SK-N-SH (cell line): ENCODE results near the gene CUBN. TPM values are rescaled to one million over a fixed set of nuclear protein-coding genes. Genes with fewer than 3 reads are reported as not detected.

Source experiments
- CTCF ChIA-PET: fragments of 300-600, 350-600 bp; formaldehyde crosslinking; extraction: SDS; loops from one replicate; lab custom pipeline; 2021; lab: Yijun Ruan, JAX
- POLR2A ChIA-PET: fragments of 350-600 bp; sonication (Branson Sonifier 250); formaldehyde crosslinking; extraction: SDS; loops from one replicate; lab custom pipeline; 2020; ENCODE audit warnings: antibody characterized with exemption, inconsistent platforms; lab: Yijun Ruan, JAX
- DNase-seq: peaks from one replicate; pipeline ENCODE4 v3.0.0; 2012
- H2AFZ ChIP-seq: fragments of 200-600 bp; sonication (generic); 2 replicates; pipeline ENCODE4 v1.8.1; 2016; ENCODE audit warnings: antibody characterized with exemption, mild to moderate bottlenecking, low read depth
- H3F3A ChIP-seq: fragments of 200-600 bp; sonication (generic); replicated peaks from 2 replicates; pipeline ENCODE3; 2016; ENCODE audit warnings: antibody characterized with exemption, mild to moderate bottlenecking; ENCODE audit not compliant: insufficient read depth
- H3K27ac ChIP-seq, 2 experiments: fragments of 200-500 bp in 1 of 2; fragments of 200-600 bp in 1 of 2; sonication (Bioruptor generic) in 1 of 2; sonication (generic), shearing (Covaris generic) in 1 of 2; 2 replicates each; pipeline versions ENCODE4 v1.5.1 to v1.6.1; 2014 to 2016; ENCODE audit warnings: low read depth in 2 of 2, inconsistent platforms in 1 of 2, low read length in 1 of 2, mild to moderate bottlenecking in 1 of 2, mixed read lengths in 1 of 2
- H3K27me3 ChIP-seq: fragments of 200-600 bp; sonication (generic), shearing (Covaris generic); 2 replicates; pipeline ENCODE4 v1.6.1; 2016; ENCODE audit warnings: mixed run types; ENCODE audit not compliant: insufficient read depth
- H3K36me3 ChIP-seq, 2 experiments: fragments of 200-500 bp in 1 of 2; fragments of 200-600 bp in 1 of 2; sonication (Bioruptor generic) in 1 of 2; sonication (generic) in 1 of 2; replicated peaks in 1 of 2; 2 replicates each; pipeline versions ENCODE3 to v1.5.1; 2014 to 2016; ENCODE audit warnings: low read length in 1 of 2, mild to moderate bottlenecking in 1 of 2; ENCODE audit not compliant: insufficient read depth in 2 of 2, control insufficient read depth in 1 of 2
- H3K4me1 ChIP-seq, 2 experiments: fragments of 200-500 bp in 1 of 2; fragments of 200-600 bp in 1 of 2; sonication (Bioruptor generic) in 1 of 2; sonication (generic), shearing (Covaris generic) in 1 of 2; 2 replicates each; pipeline versions ENCODE4 v1.5.1 to v1.6.1; 2014 to 2016; ENCODE audit warnings: low read depth in 1 of 2, low read length in 1 of 2, mixed run types in 1 of 2; ENCODE audit not compliant: insufficient read depth in 2 of 2, control insufficient read depth in 1 of 2
- H3K4me2 ChIP-seq: fragments of 200-600 bp; sonication (generic), shearing (Covaris generic); 2 replicates; pipeline ENCODE4 v1.6.1; 2017; ENCODE audit warnings: mixed run types
- H3K4me3 ChIP-seq, 2 experiments: fragments of 200-500 bp in 1 of 2; fragments of 200-600 bp in 1 of 2; sonication (Bioruptor generic) in 1 of 2; sonication (generic), shearing (Covaris generic) in 1 of 2; 2 replicates each; pipeline versions ENCODE4 v1.5.1 to v1.8.1; 2014 to 2016; ENCODE audit warnings: low read depth in 2 of 2, inconsistent platforms in 1 of 2, low read length in 1 of 2, mild to moderate bottlenecking in 1 of 2, mixed read lengths in 1 of 2, moderate library complexity in 1 of 2
- H3K79me2 ChIP-seq: fragments of 200-600 bp; sonication (generic); 2 replicates; pipeline ENCODE4 v1.8.1; 2017; ENCODE audit warnings: mild to moderate bottlenecking; ENCODE audit not compliant: insufficient read depth
- H3K9ac ChIP-seq: fragments of 200-600 bp; sonication (generic); 2 replicates; pipeline ENCODE4 v1.6.1; 2017; ENCODE audit warnings: mixed run types
- H3K9me2 ChIP-seq: fragments of 200-600 bp; sonication (generic); 2 replicates; pipeline ENCODE4 v1.6.1; 2017; ENCODE audit warnings: mixed run types
- H3K9me3 ChIP-seq: fragments of 200-600 bp; sonication (generic); 2 replicates; pipeline ENCODE4 v1.6.1; 2017; ENCODE audit warnings: mixed run types, mild to moderate bottlenecking, moderate library complexity
- H4K20me1 ChIP-seq: fragments of 200-600 bp; sonication (generic); 2 replicates; pipeline ENCODE4 v1.6.1; 2017; ENCODE audit warnings: mild to moderate bottlenecking, mixed run types; ENCODE audit not compliant: insufficient read depth
- CHD2 ChIP-seq: fragments of 150-350 bp; IDR thresholded peaks from 2 replicates; pipeline ENCODE4 v1.6.1; 2018; ENCODE audit warnings: low read length; ENCODE audit not compliant: partially characterized antibody
- EP300 ChIP-seq, 2 experiments: IDR thresholded peaks; 2 replicates each; pipeline versions ENCODE4 v1.4.0 to v1.6.1; 2012; ENCODE audit warnings: borderline replicate concordance in 1 of 2, low read depth in 1 of 2, low read length in 1 of 2
- FOSL2 ChIP-seq: IDR thresholded peaks from 2 replicates; pipeline ENCODE4 v1.4.0; 2012; ENCODE audit warnings: low read depth, mild to moderate bottlenecking, moderate library complexity, borderline replicate concordance
- FOXJ3 ChIP-seq: sonication (generic); formaldehyde crosslinking; IDR thresholded peaks from 2 replicates; pipeline ENCODE4 v1.5.1; 2020; ENCODE audit warnings: mild to moderate bottlenecking, missing genetic modification reagents
- FOXM1 ChIP-seq: IDR thresholded peaks from 2 replicates; pipeline ENCODE4 v1.4.0; 2012; ENCODE audit warnings: low read depth, mild to moderate bottlenecking
- GABPA ChIP-seq: IDR thresholded peaks from 2 replicates; pipeline ENCODE4 v1.4.0; 2012; ENCODE audit warnings: low read depth, mild to moderate bottlenecking
- GATA2 ChIP-seq: sonication (generic); formaldehyde crosslinking; IDR thresholded peaks from 2 replicates; pipeline ENCODE4 v1.5.0; 2020; ENCODE audit warnings: mild to moderate bottlenecking, missing genetic modification reagents
- IRF3 ChIP-seq: fragments of 150-350 bp; IDR thresholded peaks from 2 replicates; pipeline ENCODE4 v1.6.1; 2016; ENCODE audit warnings: mild to moderate bottlenecking, low read depth, low read length
- JUND ChIP-seq: IDR thresholded peaks from 2 replicates; pipeline ENCODE4 v1.4.0; 2012
- MEF2A ChIP-seq: IDR thresholded peaks from 2 replicates; pipeline ENCODE4 v1.4.0; 2012; ENCODE audit warnings: low read depth, borderline replicate concordance
- MXI1 ChIP-seq: IDR thresholded peaks from 2 replicates; pipeline ENCODE4 v1.6.1; 2012; ENCODE audit warnings: mild to moderate bottlenecking, low read depth, low read length, improper control_type of control experiment
- NFIC ChIP-seq: IDR thresholded peaks from 2 replicates; pipeline ENCODE4 v1.4.0; 2012; ENCODE audit warnings: borderline replicate concordance
- NRF1 ChIP-seq: IDR thresholded peaks from 2 replicates; pipeline ENCODE4 v1.6.1; 2012; ENCODE audit warnings: low read depth, mild to moderate bottlenecking, low read length
- PBX3 ChIP-seq: IDR thresholded peaks from 2 replicates; pipeline ENCODE4; 2012
- POLR2AphosphoS5 ChIP-seq: IDR thresholded peaks from 2 replicates; pipeline ENCODE4 v1.6.1; 2012; ENCODE audit warnings: low read depth, low read length
- RAD21 ChIP-seq: IDR thresholded peaks from 2 replicates; pipeline ENCODE4 v1.6.1; 2012; ENCODE audit warnings: mild to moderate bottlenecking, low read length
- RCOR1 ChIP-seq: fragments of 150-350 bp; IDR thresholded peaks from 2 replicates; pipeline ENCODE4 v1.6.1; 2017; ENCODE audit warnings: antibody characterized with exemption, low read length
- RFX5 ChIP-seq: IDR thresholded peaks from 2 replicates; pipeline ENCODE4 v1.6.1; 2012; ENCODE audit warnings: mild to moderate bottlenecking, improper control_type of control experiment, low read length
- RXRA ChIP-seq: IDR thresholded peaks from 2 replicates; pipeline ENCODE4 v1.4.0; 2012; ENCODE audit warnings: low read depth, mild to moderate bottlenecking, borderline replicate concordance
- SIN3A ChIP-seq: IDR thresholded peaks from 2 replicates; pipeline ENCODE4 v1.6.1; 2012; ENCODE audit warnings: low read depth, mild to moderate bottlenecking, low read length, moderate library complexity, borderline replicate concordance
- SMC3 ChIP-seq: IDR thresholded peaks from 2 replicates; pipeline ENCODE4 v1.6.1; 2012; ENCODE audit warnings: low read depth, low read length, improper control_type of control experiment
- TCF12 ChIP-seq: IDR thresholded peaks from 2 replicates; pipeline ENCODE4 v1.4.0; 2012
- TEAD4 ChIP-seq: IDR thresholded peaks from 2 replicates; pipeline ENCODE4 v1.4.0; 2012; ENCODE audit warnings: mild to moderate bottlenecking, borderline replicate concordance; ENCODE audit not compliant: insufficient read depth
- WGBS: methylation state at CpG from one replicate; pipeline ENCODE4 v1.1.6; 2017; ENCODE audit warnings: low lambda C conversion rate; 5-methylcytosine and 5-hydroxymethylcytosine counted together
- polyA plus RNA-seq, 3 experiments: library from polyadenylated mRNA; depleted of rRNA; stranded (reverse); fragments of >200 nt; gene quantifications; 2 replicates each; pipeline ENCODE4 v1.2.3, GENCODE V29; 2012
- TF ChIP-seq, protein P1 (sequence below): fragments of 150-350 bp; IDR thresholded peaks from 2 replicates; pipeline ENCODE4 v1.6.1; 2017; ENCODE audit warnings: antibody characterized with exemption, low read length, low read depth, borderline replicate concordance
- TF ChIP-seq, protein P2 (sequence below): IDR thresholded peaks from 2 replicates; pipeline ENCODE4 v1.4.0; 2012; ENCODE audit warnings: low read depth, borderline replicate concordance
- TF ChIP-seq, protein P3 (sequence below): fragments of 200-600 bp; sonication (generic); IDR thresholded peaks from 2 replicates; pipeline ENCODE4 v1.6.1; 2017; ENCODE audit warnings: antibody characterized with exemption, mild to moderate bottlenecking, moderate library complexity

CUBN gene
- polyA plus RNA-seq, 1 of the 3 experiments (the other 2 are of a cell fraction) = 2.4 TPM

GRCh38 chr10:16891375-16892313 lies 238.0 kb downstream of the CUBN start:
- Histone ChIP-seq H2AFZ (no peak overlapping the region), H3K27ac (peak overlapping the region; percentile 76 to 82), H4K20me1 (no peaks in the 10 kb centered on the region), H3K9me3 (0 out of 2 replicates have a peak, but pooled peaks cover 6% of the 10 kb centered on the region), H3K9ac (no peak overlapping the region), H3K27me3 (no peaks in the 10 kb centered on the region), H3K4me1 (peaks cover 9% of the 10 kb centered on the region in 2 experiments; a peak in 3 of 4 replicates), H3K4me2 (no peak overlapping the region), H3K4me3 (no peak overlapping the region), H3K79me2 (no peaks in the 10 kb centered on the region), H3K9me2 (no peaks in the 10 kb centered on the region), H3K36me3 (peaks cover 0 to 5% of the 10 kb centered on the region in 2 experiments), H3F3A (peaks cover 27% of the 10 kb centered on the region)
- CTCF ChIA-PET = interaction anchor here (1.4 to 2.1 kb wide), 4 partner anchors 13 to 365 kb away, joined by 3 to 8 read pairs (median 4); no protein-coding TSS in a partner anchor
- DNase-seq = peak; percentile 25
- 70% methylated on average over 12 of the region's 12 CpGs for whole genome bisulfite sequencing
- POLR2A ChIA-PET = no interaction called here
- TF ChIP-seq PBX3 (peak; percentile 78), RFX5 (no peak), JUND (peak; percentile 22), POLR2AphosphoS5 (peak; percentile 95), SMC3 (no peak; the same call in 1 of the 2 replicates), GATA2 (CRISPR knock-in tag) (no peak), CHD2 (no peak), FOXM1 (no peak), SIN3A (no peak), MEF2A (no peak), RAD21 (peak; percentile 47), EP300 (IDR thresholded peaks at IDR 0.05; ENCODE audit: borderline replicate concordance in 1 of 2, low read depth in 1 of 2, low read length in 1 of 2) (peak; percentile 77 to 81), NFIC (peak; percentile 53; the same call in 1 of the 2 replicates), TCF12 (peak; percentile 80), FOSL2 (peak; percentile 57; the same call in 1 of the 2 replicates), TEAD4 (0 out of 2 replicates have a peak, but pooled peaks have one; percentile 29), MXI1 (no peak), NRF1 (no peak), RXRA (no peak), RCOR1 (peak; percentile 79), GABPA (no peak), FOXJ3 (CRISPR knock-in tag) (no peak), IRF3 (no peak)
- TF ChIP-seq, protein P1, sequence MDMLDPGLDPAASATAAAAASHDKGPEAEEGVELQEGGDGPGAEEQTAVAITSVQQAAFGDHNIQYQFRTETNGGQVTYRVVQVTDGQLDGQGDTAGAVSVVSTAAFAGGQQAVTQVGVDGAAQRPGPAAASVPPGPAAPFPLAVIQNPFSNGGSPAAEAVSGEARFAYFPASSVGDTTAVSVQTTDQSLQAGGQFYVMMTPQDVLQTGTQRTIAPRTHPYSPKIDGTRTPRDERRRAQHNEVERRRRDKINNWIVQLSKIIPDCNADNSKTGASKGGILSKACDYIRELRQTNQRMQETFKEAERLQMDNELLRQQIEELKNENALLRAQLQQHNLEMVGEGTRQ = no peak
- TF ChIP-seq, protein P2, sequence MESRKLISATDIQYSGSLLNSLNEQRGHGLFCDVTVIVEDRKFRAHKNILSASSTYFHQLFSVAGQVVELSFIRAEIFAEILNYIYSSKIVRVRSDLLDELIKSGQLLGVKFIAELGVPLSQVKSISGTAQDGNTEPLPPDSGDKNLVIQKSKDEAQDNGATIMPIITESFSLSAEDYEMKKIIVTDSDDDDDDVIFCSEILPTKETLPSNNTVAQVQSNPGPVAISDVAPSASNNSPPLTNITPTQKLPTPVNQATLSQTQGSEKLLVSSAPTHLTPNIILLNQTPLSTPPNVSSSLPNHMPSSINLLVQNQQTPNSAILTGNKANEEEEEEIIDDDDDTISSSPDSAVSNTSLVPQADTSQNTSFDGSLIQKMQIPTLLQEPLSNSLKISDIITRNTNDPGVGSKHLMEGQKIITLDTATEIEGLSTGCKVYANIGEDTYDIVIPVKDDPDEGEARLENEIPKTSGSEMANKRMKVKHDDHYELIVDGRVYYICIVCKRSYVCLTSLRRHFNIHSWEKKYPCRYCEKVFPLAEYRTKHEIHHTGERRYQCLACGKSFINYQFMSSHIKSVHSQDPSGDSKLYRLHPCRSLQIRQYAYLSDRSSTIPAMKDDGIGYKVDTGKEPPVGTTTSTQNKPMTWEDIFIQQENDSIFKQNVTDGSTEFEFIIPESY = no peak
- TF ChIP-seq, protein P3, sequence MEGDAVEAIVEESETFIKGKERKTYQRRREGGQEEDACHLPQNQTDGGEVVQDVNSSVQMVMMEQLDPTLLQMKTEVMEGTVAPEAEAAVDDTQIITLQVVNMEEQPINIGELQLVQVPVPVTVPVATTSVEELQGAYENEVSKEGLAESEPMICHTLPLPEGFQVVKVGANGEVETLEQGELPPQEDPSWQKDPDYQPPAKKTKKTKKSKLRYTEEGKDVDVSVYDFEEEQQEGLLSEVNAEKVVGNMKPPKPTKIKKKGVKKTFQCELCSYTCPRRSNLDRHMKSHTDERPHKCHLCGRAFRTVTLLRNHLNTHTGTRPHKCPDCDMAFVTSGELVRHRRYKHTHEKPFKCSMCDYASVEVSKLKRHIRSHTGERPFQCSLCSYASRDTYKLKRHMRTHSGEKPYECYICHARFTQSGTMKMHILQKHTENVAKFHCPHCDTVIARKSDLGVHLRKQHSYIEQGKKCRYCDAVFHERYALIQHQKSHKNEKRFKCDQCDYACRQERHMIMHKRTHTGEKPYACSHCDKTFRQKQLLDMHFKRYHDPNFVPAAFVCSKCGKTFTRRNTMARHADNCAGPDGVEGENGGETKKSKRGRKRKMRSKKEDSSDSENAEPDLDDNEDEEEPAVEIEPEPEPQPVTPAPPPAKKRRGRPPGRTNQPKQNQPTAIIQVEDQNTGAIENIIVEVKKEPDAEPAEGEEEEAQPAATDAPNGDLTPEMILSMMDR = peak; percentile 42
